NCI-H748 (cell line): ENCODE data around the gene CLPTM1L.
"Not testable (repeated sequence)": the region's sequence is repeated elsewhere in the genome, so short reads cannot be mapped to it uniquely, and the experiment has no call there.

Experiments used
- DNase-seq: peaks from one replicate; lab custom pipeline; 2025; ENCODE audit not compliant: unreplicated experiment; lab: John Stamatoyannopoulos, UW

CLPTM1L gene

GRCh38 chr5:1278656-1279442 lies 66.0 kb downstream of the CLPTM1L start:
- DNase-seq = no peak

- no peak for DNase-seq
Measured at GRCh38 chr5:1278216-1278615, 66.7 kb downstream of the CLPTM1L start.

- no peak for DNase-seq
Measured at GRCh38 chr5:1277781-1278180, 67.1 kb downstream of the CLPTM1L start.

GRCh38 chr5:1277331-1277730 lies 67.6 kb downstream of the CLPTM1L start:
- no peak for DNase-seq

- DNase-seq = no peak
Measured at GRCh38 chr5:1276930-1277329, 68.0 kb downstream of the CLPTM1L start.

- DNase-seq = not testable (repeated sequence)
Measured at GRCh38 chr5:1275397-1276391, 69.2 kb downstream of the CLPTM1L start.

- DNase-seq = no peak
Measured at GRCh38 chr5:1274471-1274870, 70.4 kb downstream of the CLPTM1L start.

- no peak for DNase-seq
Measured at GRCh38 chr5:1273745-1274144, 71.2 kb downstream of the CLPTM1L start.

GRCh38 chr5:1272201-1272600 lies 72.7 kb downstream of the CLPTM1L start:
- no peak for DNase-seq

GRCh38 chr5:1270933-1271914 lies 73.7 kb downstream of the CLPTM1L start:
- no peak for DNase-seq

GRCh38 chr5:1270426-1270825 lies 74.5 kb downstream of the CLPTM1L start:
- DNase-seq = no peak

- DNase-seq = no peak
Measured at GRCh38 chr5:1268666-1269065, 76.2 kb downstream of the CLPTM1L start.

GRCh38 chr5:1268056-1268455 lies 76.8 kb downstream of the CLPTM1L start:
- DNase-seq = no peak
